NB4 (cell line): ENCODE measurements around the gene PAOX.
"Not testable (repeated sequence)": the region's sequence is repeated elsewhere in the genome, so short reads cannot be mapped to it uniquely, and the experiment has no call there.

Experiments used
- DNase-seq: peaks from one replicate; pipeline ENCODE4 v3.0.0; 2010; ENCODE audit warnings: low read depth
- H3K4me3 ChIP-seq: one replicate; pipeline ENCODE4 v1.5.1; 2011; ENCODE audit warnings: mild to moderate bottlenecking, low read depth, low read length, moderate library complexity
- CTCF ChIP-seq: IDR thresholded peaks from one replicate; pipeline ENCODE4 v1.5.1; 2012; ENCODE audit warnings: low read depth, low read length
- MAX ChIP-seq: IDR thresholded peaks from 2 replicates; pipeline ENCODE4 v1.6.1; 2011; ENCODE audit warnings: low read depth, low read length
- MYC ChIP-seq: IDR thresholded peaks from 2 replicates; pipeline ENCODE4 v1.6.1; 2011; ENCODE audit warnings: low read depth, low read length
- POLR2A ChIP-seq: IDR thresholded peaks from 2 replicates; pipeline ENCODE4 v1.6.1; 2011; ENCODE audit warnings: mild to moderate bottlenecking; ENCODE audit not compliant: insufficient read length; ENCODE audit errors: extremely low read depth

PAOX gene

GRCh38 chr10:133361773-133362441 lies 17.2 kb upstream of the PAOX start:
- no peak for DNase-seq
- H3K4me3 ChIP-seq, result no peak overlapping the region
- no peak for TF ChIP-seq POLR2A
- TF ChIP-seq MYC, result no peak
- no peak for TF ChIP-seq MAX
- no peak for TF ChIP-seq CTCF

- no peak overlapping the region for H3K4me3 ChIP-seq
- DNase-seq, result no peak
- TF ChIP-seq CTCF (no peak), MAX (no peak), MYC (no peak), POLR2A (no peak)
Measured at GRCh38 chr10:133362846-133363245, 16.2 kb upstream of the PAOX start.

GRCh38 chr10:133364645-133365431 lies 14.2 kb upstream of the PAOX start:
- no peak for DNase-seq
- H3K4me3 ChIP-seq, result no peak overlapping the region
- TF ChIP-seq POLR2A (no peak), MAX (no peak), CTCF (no peak), MYC (no peak)

- no peak for DNase-seq
- TF ChIP-seq MYC (no peak), CTCF (no peak), POLR2A (no peak), MAX (no peak)
- H3K4me3 ChIP-seq, result no peak overlapping the region
Measured at GRCh38 chr10:133365461-133366129, 13.5 kb upstream of the PAOX start.

GRCh38 chr10:133366130-133366478 lies 13.0 kb upstream of the PAOX start:
- no peak overlapping the region for H3K4me3 ChIP-seq
- TF ChIP-seq MYC, result no peak
- no peak for TF ChIP-seq POLR2A
- no peak for DNase-seq

- TF ChIP-seq CTCF (no peak), MAX (no peak), MYC (no peak), POLR2A (no peak)
- no peak overlapping the region for H3K4me3 ChIP-seq
- no peak for DNase-seq
Measured at GRCh38 chr10:133366751-133367150, 12.3 kb upstream of the PAOX start.

- not testable (repeated sequence) for H3K4me3 ChIP-seq, DNase-seq
Measured at GRCh38 chr10:133367461-133367860, 11.6 kb upstream of the PAOX start.
